Femur (tissue), 1 donor: Measurements from ENCODE around the gene WIPF1.

ENCODE experiments used
- DNase-seq: peaks from one replicate; pipeline ENCODE4 v3.0.0-alpha.2; 2017

Gene WIPF1

GRCh38 chr2:174595116-174595809, 2.3 kb downstream of the WIPF1 start:
- no peak for DNase-seq

GRCh38 chr2:174594456-174594855, 3.1 kb downstream of the WIPF1 start:
- no peak for DNase-seq

GRCh38 chr2:174593574-174594203, 3.9 kb downstream of the WIPF1 start:
- DNase-seq, result peak; percentile 65

- no peak for DNase-seq
These were observed 4.6 kb downstream of the WIPF1 start for GRCh38 chr2:174593041-174593440.

GRCh38 chr2:174591740-174592139, 5.9 kb downstream of the WIPF1 start:
- no peak for DNase-seq

- no peak for DNase-seq
These were observed 6.5 kb downstream of the WIPF1 start for GRCh38 chr2:174590928-174591648.

- DNase-seq, result no peak
These were observed 7.3 kb downstream of the WIPF1 start for GRCh38 chr2:174590346-174590745.

- DNase-seq, result no peak
These were observed 8.3 kb downstream of the WIPF1 start for GRCh38 chr2:174589334-174589733.

- no peak for DNase-seq
These were observed 9.1 kb downstream of the WIPF1 start for GRCh38 chr2:174588463-174588862.

- DNase-seq, result no peak
These were observed 10.0 kb downstream of the WIPF1 start for GRCh38 chr2:174587579-174587978.

- no peak for DNase-seq
These were observed 10.9 kb downstream of the WIPF1 start for GRCh38 chr2:174586418-174587295.

GRCh38 chr2:174585657-174586252, 11.8 kb downstream of the WIPF1 start:
- no peak for DNase-seq

GRCh38 chr2:174585146-174585545, 12.5 kb downstream of the WIPF1 start:
- no peak for DNase-seq

GRCh38 chr2:174581491-174581890, 16.1 kb downstream of the WIPF1 start:
- DNase-seq, result no peak

GRCh38 chr2:174580951-174581350, 16.7 kb downstream of the WIPF1 start:
- DNase-seq, result peak; percentile 60

GRCh38 chr2:174577967-174578589, 19.5 kb downstream of the WIPF1 start:
- DNase-seq, result peak; percentile 68

- no peak for DNase-seq
These were observed 22.4 kb downstream of the WIPF1 start for GRCh38 chr2:174575124-174575776.

GRCh38 chr2:174574657-174575056, 22.9 kb downstream of the WIPF1 start:
- DNase-seq, result no peak

- DNase-seq, result no peak
These were observed 24.0 kb downstream of the WIPF1 start for GRCh38 chr2:174573621-174574081.

- no peak for DNase-seq
These were observed 25.0 kb downstream of the WIPF1 start for GRCh38 chr2:174572556-174572955.

- no peak for DNase-seq
These were observed 25.8 kb downstream of the WIPF1 start for GRCh38 chr2:174571669-174572323.
